Stimulated activated naive CD8-positive, alpha-beta T cell treated with anti-CD3 and anti-CD28 coated beads, Interleukin-15, Interleukin-2, amounts not matched to agents 100 ng/mL and 50 ng/mL, for 24 hours (primary cell): ENCODE results near the gene SP110.
A peak's percentile ranks its signal among the peaks of the same experiment; 100 is the strongest.
"Not testable (repeated sequence)": the region's sequence is repeated elsewhere in the genome, so short reads cannot be mapped to it uniquely, and the experiment has no call there.

Experiments used
- H3K27ac Mint-ChIP-seq: one replicate; pipeline ENCODE4 v1.8.0; 2021; ENCODE audit warnings: mild to moderate bottlenecking, mixed read lengths
- H3K27me3 Mint-ChIP-seq: one replicate; pipeline ENCODE4 v1.8.0; 2021; ENCODE audit warnings: mixed read lengths
- H3K36me3 Mint-ChIP-seq: one replicate; pipeline ENCODE4 v1.8.0; 2021; ENCODE audit warnings: low read depth, mixed read lengths
- H3K4me1 Mint-ChIP-seq: one replicate; pipeline ENCODE4 v1.8.0; 2021; ENCODE audit warnings: low read depth, mixed read lengths
- H3K4me3 Mint-ChIP-seq: one replicate; pipeline ENCODE4 v1.8.0; 2021; ENCODE audit warnings: mild to moderate bottlenecking, mixed read lengths
- H3K9me3 Mint-ChIP-seq: one replicate; pipeline ENCODE4 v1.8.0; 2021; ENCODE audit warnings: mixed read lengths

Gene SP110

GRCh38 chr2:230135130-230135525, 84.7 kb downstream of the SP110 start:
- peaks cover 4% of the 10 kb centered on the region for H3K9me3 Mint-ChIP-seq

GRCh38 chr2:230134496-230135129, 85.2 kb downstream of the SP110 start:
- no peak overlapping the region for H3K4me3 Mint-ChIP-seq
- H3K36me3 Mint-ChIP-seq: no peaks in the 10 kb centered on the region
- H3K27me3 Mint-ChIP-seq: no peaks in the 10 kb centered on the region

More at GRCh38 chr2:230135130-230135525, 84.7 kb downstream of the SP110 start:
- H3K27me3 Mint-ChIP-seq: peaks cover 2% of the 10 kb centered on the region
- no peak overlapping the region for H3K27ac Mint-ChIP-seq
- H3K4me1 Mint-ChIP-seq: no peaks in the 10 kb centered on the region
- H3K4me3 Mint-ChIP-seq: no peak overlapping the region
- no peaks in the 10 kb centered on the region for H3K36me3 Mint-ChIP-seq

GRCh38 chr2:230131366-230131765, 88.4 kb downstream of the SP110 start:
- Mint-ChIP-seq H3K4me1 (peaks cover 4% of the 10 kb centered on the region), H3K9me3 (no peaks in the 10 kb centered on the region), H3K27ac (no peak overlapping the region), H3K36me3 (no peaks in the 10 kb centered on the region), H3K27me3 (peaks cover 4% of the 10 kb centered on the region), H3K4me3 (no peak overlapping the region)

More at GRCh38 chr2:230134496-230135129, 85.2 kb downstream of the SP110 start:
- Mint-ChIP-seq H3K27ac (no peak overlapping the region), H3K4me1 (no peaks in the 10 kb centered on the region), H3K9me3 (no peaks in the 10 kb centered on the region)

GRCh38 chr2:230130668-230131364, 89.0 kb downstream of the SP110 start:
- H3K4me3 Mint-ChIP-seq: no peak overlapping the region
- no peaks in the 10 kb centered on the region for H3K9me3 Mint-ChIP-seq
- H3K27me3 Mint-ChIP-seq: peaks cover 4% of the 10 kb centered on the region
- no peak overlapping the region for H3K27ac Mint-ChIP-seq
- H3K36me3 Mint-ChIP-seq: no peaks in the 10 kb centered on the region
- H3K4me1 Mint-ChIP-seq: peaks cover 4% of the 10 kb centered on the region

- no peak overlapping the region for H3K27ac Mint-ChIP-seq
- no peaks in the 10 kb centered on the region for H3K36me3 Mint-ChIP-seq
- peaks cover 19% of the 10 kb centered on the region for H3K4me1 Mint-ChIP-seq
- no peak overlapping the region for H3K4me3 Mint-ChIP-seq
- no peaks in the 10 kb centered on the region for H3K9me3 Mint-ChIP-seq
- peaks cover 4% of the 10 kb centered on the region for H3K27me3 Mint-ChIP-seq
These were observed 90.4 kb downstream of the SP110 start for GRCh38 chr2:230129343-230129742.

- Mint-ChIP-seq H3K9me3 (no peaks in the 10 kb centered on the region), H3K36me3 (no peaks in the 10 kb centered on the region), H3K4me3 (no peak overlapping the region), H3K27me3 (peaks cover 4% of the 10 kb centered on the region), H3K27ac (no peak overlapping the region), H3K4me1 (peaks cover 20% of the 10 kb centered on the region)
These were observed 91.0 kb downstream of the SP110 start for GRCh38 chr2:230128623-230129342.

GRCh38 chr2:230127195-230127594, 92.6 kb downstream of the SP110 start:
- Mint-ChIP-seq H3K9me3 (no peaks in the 10 kb centered on the region), H3K27ac (no peak overlapping the region), H3K27me3 (peaks cover 4% of the 10 kb centered on the region), H3K36me3 (no peaks in the 10 kb centered on the region), H3K4me1 (peaks cover 20% of the 10 kb centered on the region), H3K4me3 (no peak overlapping the region)

- peaks cover 4% of the 10 kb centered on the region for H3K27me3 Mint-ChIP-seq
- H3K27ac Mint-ChIP-seq: no peak overlapping the region
- H3K4me3 Mint-ChIP-seq: peak overlapping the region; percentile 56
- peaks cover 4% of the 10 kb centered on the region for H3K9me3 Mint-ChIP-seq
- H3K36me3 Mint-ChIP-seq: no peaks in the 10 kb centered on the region
- H3K4me1 Mint-ChIP-seq: peaks cover 20% of the 10 kb centered on the region
These were observed 94.9 kb downstream of the SP110 start for GRCh38 chr2:230124757-230125431.

- no peak overlapping the region for H3K27ac Mint-ChIP-seq
- no peak overlapping the region for H3K4me3 Mint-ChIP-seq
- peaks cover 4% of the 10 kb centered on the region for H3K9me3 Mint-ChIP-seq
- no peaks in the 10 kb centered on the region for H3K36me3 Mint-ChIP-seq
- peaks cover 4% of the 10 kb centered on the region for H3K27me3 Mint-ChIP-seq
- H3K4me1 Mint-ChIP-seq: peaks cover 20% of the 10 kb centered on the region
These were observed 95.5 kb downstream of the SP110 start for GRCh38 chr2:230124235-230124634.

GRCh38 chr2:230120376-230120775, 99.4 kb downstream of the SP110 start:
- peaks cover 11% of the 10 kb centered on the region for H3K4me1 Mint-ChIP-seq
- not testable (repeated sequence) for H3K4me3 Mint-ChIP-seq, H3K36me3 Mint-ChIP-seq, H3K9me3 Mint-ChIP-seq, H3K27ac Mint-ChIP-seq, H3K27me3 Mint-ChIP-seq

- not testable (repeated sequence) for H3K36me3 Mint-ChIP-seq, H3K4me1 Mint-ChIP-seq, H3K9me3 Mint-ChIP-seq, H3K27me3 Mint-ChIP-seq, H3K4me3 Mint-ChIP-seq, H3K27ac Mint-ChIP-seq
These were observed 100.0 kb downstream of the SP110 start for GRCh38 chr2:230119827-230120226.
